Measurements from ENCODE around the gene FUBP1. TPM values are rescaled to one million over a fixed set of nuclear protein-coding genes. Genes with fewer than 3 reads are reported as not detected.
A peak's percentile ranks its signal among the peaks of the same experiment; 100 is the strongest.
"Not testable (repeated sequence)": the region's sequence is repeated elsewhere in the genome, so short reads cannot be mapped to it uniquely, and the experiment has no call there.

Gene FUBP1
- total RNA-seq, 1 experiment from 2014 or later: 169 TPM

DNA sequence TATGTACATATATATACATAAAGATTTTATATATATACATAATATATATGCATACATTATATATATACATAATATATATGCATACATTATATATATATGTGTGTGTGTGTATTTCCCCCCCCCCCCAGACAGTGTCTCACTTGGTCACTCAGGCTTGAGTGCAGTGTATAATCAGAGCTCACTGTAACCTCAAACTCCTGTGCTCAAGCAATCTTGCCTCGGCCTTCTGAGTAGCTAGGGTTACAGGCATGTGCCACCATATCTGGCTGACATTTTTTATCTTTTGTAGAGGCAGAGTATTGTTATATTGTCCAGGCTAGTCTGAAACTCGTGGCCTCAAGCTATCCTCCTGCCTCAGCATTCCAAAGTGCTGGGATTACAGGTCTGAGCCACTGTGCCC is 9.0 kb upstream of the FUBP1 start:
- no peaks in the 10 kb centered on the region for H3K9me3 Mint-ChIP-seq (ENCODE audit: unreplicated experiment)
- peaks cover 37% of the 10 kb centered on the region for H3K4me1 Mint-ChIP-seq (ENCODE audit: insufficient read depth, unreplicated experiment)
- ChIA-PET POLR2A (interaction anchor here (2.0 to 5.5 kb wide), 2 partner anchors 8 to 15 kb away, joined by 8 to 52 read pairs; partner anchors contain the start of gene FUBP1), CTCF (interaction anchor here (0.6 to 0.9 kb wide), 2 partner anchors 35 to 127 kb away, joined by 4 to 5 read pairs; no protein-coding TSS in a partner anchor)
- intact Hi-C loops (cut with micrococcal nuclease): no loop called here
- BruUV-seq (replicated peaks): no TSS peak
- H3K27ac Mint-ChIP-seq (ENCODE audit: low read depth, unreplicated experiment): peak overlapping the region; percentile 41
- no peak overlapping the region for H3K4me3 Mint-ChIP-seq (ENCODE audit: unreplicated experiment)
- no peak for DNase-seq (ENCODE audit: unreplicated experiment)
- no peaks in the 10 kb centered on the region for H3K27me3 Mint-ChIP-seq (ENCODE audit: insufficient read depth, unreplicated experiment)
- H3K36me3 Mint-ChIP-seq (ENCODE audit: insufficient read depth, unreplicated experiment): peaks cover 31% of the 10 kb centered on the region
- TF ChIP-seq, protein P1, sequence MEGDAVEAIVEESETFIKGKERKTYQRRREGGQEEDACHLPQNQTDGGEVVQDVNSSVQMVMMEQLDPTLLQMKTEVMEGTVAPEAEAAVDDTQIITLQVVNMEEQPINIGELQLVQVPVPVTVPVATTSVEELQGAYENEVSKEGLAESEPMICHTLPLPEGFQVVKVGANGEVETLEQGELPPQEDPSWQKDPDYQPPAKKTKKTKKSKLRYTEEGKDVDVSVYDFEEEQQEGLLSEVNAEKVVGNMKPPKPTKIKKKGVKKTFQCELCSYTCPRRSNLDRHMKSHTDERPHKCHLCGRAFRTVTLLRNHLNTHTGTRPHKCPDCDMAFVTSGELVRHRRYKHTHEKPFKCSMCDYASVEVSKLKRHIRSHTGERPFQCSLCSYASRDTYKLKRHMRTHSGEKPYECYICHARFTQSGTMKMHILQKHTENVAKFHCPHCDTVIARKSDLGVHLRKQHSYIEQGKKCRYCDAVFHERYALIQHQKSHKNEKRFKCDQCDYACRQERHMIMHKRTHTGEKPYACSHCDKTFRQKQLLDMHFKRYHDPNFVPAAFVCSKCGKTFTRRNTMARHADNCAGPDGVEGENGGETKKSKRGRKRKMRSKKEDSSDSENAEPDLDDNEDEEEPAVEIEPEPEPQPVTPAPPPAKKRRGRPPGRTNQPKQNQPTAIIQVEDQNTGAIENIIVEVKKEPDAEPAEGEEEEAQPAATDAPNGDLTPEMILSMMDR (IDR thresholded peaks at IDR 0.05; ENCODE audit: unreplicated experiment): no peak

DNA sequence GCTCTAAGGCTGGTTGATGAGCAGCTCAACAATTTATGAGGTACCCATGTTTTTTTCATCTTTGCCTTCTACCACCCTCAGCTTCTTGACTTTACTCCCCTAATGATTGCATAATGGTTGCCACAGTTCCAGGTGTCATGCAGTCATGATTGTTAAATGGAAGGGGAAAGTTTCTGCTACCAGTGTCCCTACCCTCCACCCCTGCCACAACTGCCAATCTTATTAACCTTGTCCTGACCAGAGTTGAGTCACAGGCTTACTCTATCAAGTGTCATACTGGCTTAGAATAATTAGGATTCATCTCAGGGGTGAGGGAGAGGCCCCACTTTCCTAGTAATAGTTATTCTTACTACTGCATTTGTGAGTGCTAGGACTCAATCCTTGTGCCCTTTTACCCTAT is 7.9 kb upstream of the FUBP1 start:
- Mint-ChIP-seq H3K27ac (ENCODE audit: low read depth, unreplicated experiment) (no peak overlapping the region), H3K4me3 (ENCODE audit: unreplicated experiment) (no peak overlapping the region), H3K4me1 (ENCODE audit: insufficient read depth, unreplicated experiment) (peaks cover 38% of the 10 kb centered on the region), H3K36me3 (ENCODE audit: insufficient read depth, unreplicated experiment) (peaks cover 31% of the 10 kb centered on the region), H3K27me3 (ENCODE audit: insufficient read depth, unreplicated experiment) (no peaks in the 10 kb centered on the region), H3K9me3 (ENCODE audit: unreplicated experiment) (no peaks in the 10 kb centered on the region)
- ChIA-PET POLR2A (interaction anchor here (1.7 to 5.5 kb wide), 2 partner anchors 7 to 18 kb away, joined by 7 to 52 read pairs; partner anchors contain the start of genes DNAJB4 and FUBP1), CTCF (no interaction called here)
- no TSS peak for BruUV-seq (replicated peaks)
- TF ChIP-seq, protein P1 (IDR thresholded peaks at IDR 0.05; ENCODE audit: unreplicated experiment): no peak
- intact Hi-C loops (cut with micrococcal nuclease): no loop called here
- no peak for DNase-seq (ENCODE audit: unreplicated experiment)

DNA sequence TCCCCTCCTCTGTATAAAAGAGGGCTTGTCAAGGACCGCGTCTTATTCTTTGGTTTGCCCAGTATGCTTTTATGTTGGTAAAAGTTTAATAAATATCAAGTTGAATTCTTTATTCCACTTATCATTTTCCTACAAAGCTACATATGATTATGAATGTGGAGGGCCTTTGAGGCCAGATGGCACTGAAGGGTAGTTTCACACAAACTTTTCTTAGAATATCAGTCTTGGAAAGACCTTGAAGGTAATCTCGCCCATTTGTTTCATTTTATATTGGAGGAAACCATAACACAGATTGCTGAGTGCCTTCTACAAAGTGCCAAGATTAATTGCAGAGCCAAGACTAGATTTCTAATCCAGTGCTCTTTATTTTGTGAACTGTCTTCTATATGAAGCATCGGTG is 5.8 kb upstream of the FUBP1 start:
- BruUV-seq (replicated peaks): no TSS peak

DNA sequence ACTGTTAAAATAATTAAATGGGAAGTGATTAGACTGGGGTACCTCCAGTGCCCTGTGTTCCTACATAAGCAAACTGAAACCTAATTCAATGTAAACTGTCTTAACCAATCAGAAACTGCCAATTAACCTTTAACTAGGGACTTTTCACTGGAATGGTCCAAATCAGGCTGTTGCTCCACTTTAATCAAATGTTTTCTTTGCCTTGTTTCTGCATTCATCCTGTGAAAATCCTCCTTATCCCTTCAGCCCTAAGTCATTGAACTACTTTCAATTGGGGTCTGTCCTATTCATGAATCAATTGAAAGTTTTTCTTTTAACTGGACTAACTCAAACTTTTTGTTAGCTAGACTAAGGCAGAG is 5.1 kb upstream of the FUBP1 start:
- no peak overlapping the region for H3K27ac Mint-ChIP-seq (ENCODE audit: low read depth, unreplicated experiment)
- intact Hi-C loops (cut with micrococcal nuclease): no loop called here
- no peak overlapping the region for H3K4me3 Mint-ChIP-seq (ENCODE audit: unreplicated experiment)
- BruUV-seq (replicated peaks): no TSS peak
- H3K36me3 Mint-ChIP-seq (ENCODE audit: insufficient read depth, unreplicated experiment): peaks cover 32% of the 10 kb centered on the region
- no peak for DNase-seq (ENCODE audit: unreplicated experiment)
- H3K27me3 Mint-ChIP-seq (ENCODE audit: insufficient read depth, unreplicated experiment): no peaks in the 10 kb centered on the region
- TF ChIP-seq, protein P1 (IDR thresholded peaks at IDR 0.05; ENCODE audit: unreplicated experiment): no peak
- ChIA-PET POLR2A (interaction anchor here (0.6 kb wide), 1 partner anchor 19 kb away, joined by 3 read pairs; no protein-coding TSS in a partner anchor), CTCF (interaction anchor here (0.5 to 0.7 kb wide), 2 partner anchors 15 to 856 kb away, joined by 3 to 4 read pairs; no protein-coding TSS in a partner anchor)
- no peaks in the 10 kb centered on the region for H3K9me3 Mint-ChIP-seq (ENCODE audit: unreplicated experiment)
- H3K4me1 Mint-ChIP-seq (ENCODE audit: insufficient read depth, unreplicated experiment): peaks cover 26% of the 10 kb centered on the region

More for the DNA sequence above, 5.8 kb upstream of the FUBP1 start:
- DNase-seq (ENCODE audit: unreplicated experiment): no peak
- POLR2A ChIA-PET: no interaction called here
- intact Hi-C loops (cut with micrococcal nuclease): no loop called here
- CTCF ChIA-PET: interaction anchor here (0.7 to 1.9 kb wide), 2 partner anchors 11 to 855 kb away, joined by 4 to 6 read pairs; no protein-coding TSS in a partner anchor
- Mint-ChIP-seq H3K27me3 (ENCODE audit: insufficient read depth, unreplicated experiment) (no peaks in the 10 kb centered on the region), H3K27ac (ENCODE audit: low read depth, unreplicated experiment) (no peak overlapping the region), H3K9me3 (ENCODE audit: unreplicated experiment) (no peaks in the 10 kb centered on the region), H3K4me1 (ENCODE audit: insufficient read depth, unreplicated experiment) (peaks cover 32% of the 10 kb centered on the region), H3K4me3 (ENCODE audit: unreplicated experiment) (no peak overlapping the region), H3K36me3 (ENCODE audit: insufficient read depth, unreplicated experiment) (peaks cover 32% of the 10 kb centered on the region)
- TF ChIP-seq, protein P1 (IDR thresholded peaks at IDR 0.05; ENCODE audit: unreplicated experiment): no peak

DNA sequence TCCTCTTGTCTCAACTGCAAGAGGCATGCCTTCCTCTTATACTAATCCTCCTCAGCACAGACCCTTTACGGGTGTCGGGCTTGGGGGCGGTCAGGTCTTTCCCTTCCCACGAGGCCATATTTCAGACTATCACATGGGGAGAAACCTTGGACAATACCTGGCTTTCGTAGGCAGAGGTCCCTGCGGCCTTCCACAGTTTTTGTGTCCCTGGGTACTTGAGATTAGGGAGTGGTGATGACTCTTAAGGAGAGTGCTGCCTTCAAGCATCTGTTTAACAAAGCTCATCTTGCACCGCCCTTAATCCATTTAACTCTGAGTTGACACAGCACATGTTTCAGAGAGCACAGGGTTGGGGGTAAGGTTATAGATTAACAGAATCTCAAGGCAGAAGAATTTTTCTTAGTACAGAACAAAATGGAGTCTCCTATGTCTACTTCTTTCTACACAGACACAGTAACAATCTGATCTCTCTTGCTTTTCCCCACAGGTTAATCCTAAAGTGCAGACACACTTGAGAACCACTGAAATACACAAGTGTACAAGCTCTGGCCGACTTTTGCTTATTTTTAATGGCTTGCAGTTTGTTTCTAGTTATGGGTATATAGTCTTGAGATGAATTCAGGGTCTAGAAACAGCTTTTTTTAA is 4.6 kb upstream of the FUBP1 start:
- intact Hi-C loops (cut with micrococcal nuclease); H3K27ac Mint-ChIP-seq (ENCODE audit: low read depth, unreplicated experiment); DNase-seq (ENCODE audit: unreplicated experiment); BruUV-seq (replicated peaks); H3K4me3 Mint-ChIP-seq (ENCODE audit: unreplicated experiment); H3K27me3 Mint-ChIP-seq (ENCODE audit: insufficient read depth, unreplicated experiment); H3K9me3 Mint-ChIP-seq (ENCODE audit: unreplicated experiment): not testable (repeated sequence)
- POLR2A ChIA-PET: interaction anchor here (0.6 to 9.6 kb wide), 2 partner anchors 20 kb away, joined by 3 to 598 read pairs; partner anchors contain the start of gene DNAJB4
- Mint-ChIP-seq H3K36me3 (ENCODE audit: insufficient read depth, unreplicated experiment) (peaks cover 29% of the 10 kb centered on the region), H3K4me1 (ENCODE audit: insufficient read depth, unreplicated experiment) (peaks cover 20% of the 10 kb centered on the region)
- CTCF ChIA-PET: interaction anchor here (0.5 kb wide), 1 partner anchor 16 kb away, joined by 3 read pairs; no protein-coding TSS in a partner anchor
